SK-N-SH (cell line): Measurements from ENCODE around the gene ASMTL. TPM values are rescaled to one million over a fixed set of nuclear protein-coding genes. Genes with fewer than 3 reads are reported as not detected.

ENCODE experiments used
- CTCF ChIA-PET: fragments of 300-600, 350-600 bp; formaldehyde crosslinking; extraction: SDS; loops from one replicate; lab custom pipeline; 2021; lab: Yijun Ruan, JAX
- POLR2A ChIA-PET: fragments of 350-600 bp; sonication (Branson Sonifier 250); formaldehyde crosslinking; extraction: SDS; loops from one replicate; lab custom pipeline; 2020; ENCODE audit warnings: antibody characterized with exemption, inconsistent platforms; lab: Yijun Ruan, JAX
- DNase-seq: peaks from one replicate; pipeline ENCODE4 v3.0.0; 2012
- H2AFZ ChIP-seq: fragments of 200-600 bp; sonication (generic); 2 replicates; pipeline ENCODE4 v1.8.1; 2016; ENCODE audit warnings: antibody characterized with exemption, mild to moderate bottlenecking, low read depth
- H3F3A ChIP-seq: fragments of 200-600 bp; sonication (generic); replicated peaks from 2 replicates; pipeline ENCODE3; 2016; ENCODE audit warnings: antibody characterized with exemption, mild to moderate bottlenecking; ENCODE audit not compliant: insufficient read depth
- H3K27ac ChIP-seq, 2 experiments: fragments of 200-500 bp in 1 of 2; fragments of 200-600 bp in 1 of 2; sonication (Bioruptor generic) in 1 of 2; sonication (generic), shearing (Covaris generic) in 1 of 2; 2 replicates each; pipeline versions ENCODE4 v1.5.1 to v1.6.1; 2014 to 2016; ENCODE audit warnings: low read depth in 2 of 2, inconsistent platforms in 1 of 2, low read length in 1 of 2, mild to moderate bottlenecking in 1 of 2, mixed read lengths in 1 of 2
- H3K27me3 ChIP-seq: fragments of 200-600 bp; sonication (generic), shearing (Covaris generic); 2 replicates; pipeline ENCODE4 v1.6.1; 2016; ENCODE audit warnings: mixed run types; ENCODE audit not compliant: insufficient read depth
- H3K36me3 ChIP-seq, 2 experiments: fragments of 200-500 bp in 1 of 2; fragments of 200-600 bp in 1 of 2; sonication (Bioruptor generic) in 1 of 2; sonication (generic) in 1 of 2; replicated peaks in 1 of 2; 2 replicates each; pipeline versions ENCODE3 to v1.5.1; 2014 to 2016; ENCODE audit warnings: low read length in 1 of 2, mild to moderate bottlenecking in 1 of 2; ENCODE audit not compliant: insufficient read depth in 2 of 2, control insufficient read depth in 1 of 2
- H3K4me1 ChIP-seq, 2 experiments: fragments of 200-500 bp in 1 of 2; fragments of 200-600 bp in 1 of 2; sonication (Bioruptor generic) in 1 of 2; sonication (generic), shearing (Covaris generic) in 1 of 2; 2 replicates each; pipeline versions ENCODE4 v1.5.1 to v1.6.1; 2014 to 2016; ENCODE audit warnings: low read depth in 1 of 2, low read length in 1 of 2, mixed run types in 1 of 2; ENCODE audit not compliant: insufficient read depth in 2 of 2, control insufficient read depth in 1 of 2
- H3K4me2 ChIP-seq: fragments of 200-600 bp; sonication (generic), shearing (Covaris generic); 2 replicates; pipeline ENCODE4 v1.6.1; 2017; ENCODE audit warnings: mixed run types
- H3K4me3 ChIP-seq, 2 experiments: fragments of 200-500 bp in 1 of 2; fragments of 200-600 bp in 1 of 2; sonication (Bioruptor generic) in 1 of 2; sonication (generic), shearing (Covaris generic) in 1 of 2; 2 replicates each; pipeline versions ENCODE4 v1.5.1 to v1.8.1; 2014 to 2016; ENCODE audit warnings: low read depth in 2 of 2, inconsistent platforms in 1 of 2, low read length in 1 of 2, mild to moderate bottlenecking in 1 of 2, mixed read lengths in 1 of 2, moderate library complexity in 1 of 2
- H3K79me2 ChIP-seq: fragments of 200-600 bp; sonication (generic); 2 replicates; pipeline ENCODE4 v1.8.1; 2017; ENCODE audit warnings: mild to moderate bottlenecking; ENCODE audit not compliant: insufficient read depth
- H3K9ac ChIP-seq: fragments of 200-600 bp; sonication (generic); 2 replicates; pipeline ENCODE4 v1.6.1; 2017; ENCODE audit warnings: mixed run types
- H3K9me2 ChIP-seq: fragments of 200-600 bp; sonication (generic); 2 replicates; pipeline ENCODE4 v1.6.1; 2017; ENCODE audit warnings: mixed run types
- H3K9me3 ChIP-seq: fragments of 200-600 bp; sonication (generic); 2 replicates; pipeline ENCODE4 v1.6.1; 2017; ENCODE audit warnings: mixed run types, mild to moderate bottlenecking, moderate library complexity
- H4K20me1 ChIP-seq: fragments of 200-600 bp; sonication (generic); 2 replicates; pipeline ENCODE4 v1.6.1; 2017; ENCODE audit warnings: mild to moderate bottlenecking, mixed run types; ENCODE audit not compliant: insufficient read depth
- CHD2 ChIP-seq: fragments of 150-350 bp; IDR thresholded peaks from 2 replicates; pipeline ENCODE4 v1.6.1; 2018; ENCODE audit warnings: low read length; ENCODE audit not compliant: partially characterized antibody
- EP300 ChIP-seq, 2 experiments: IDR thresholded peaks; 2 replicates each; pipeline versions ENCODE4 v1.4.0 to v1.6.1; 2012; ENCODE audit warnings: borderline replicate concordance in 1 of 2, low read depth in 1 of 2, low read length in 1 of 2
- FOSL2 ChIP-seq: IDR thresholded peaks from 2 replicates; pipeline ENCODE4 v1.4.0; 2012; ENCODE audit warnings: low read depth, mild to moderate bottlenecking, moderate library complexity, borderline replicate concordance
- GATA2 ChIP-seq: sonication (generic); formaldehyde crosslinking; IDR thresholded peaks from 2 replicates; pipeline ENCODE4 v1.5.0; 2020; ENCODE audit warnings: mild to moderate bottlenecking, missing genetic modification reagents
- JUND ChIP-seq: IDR thresholded peaks from 2 replicates; pipeline ENCODE4 v1.4.0; 2012
- MEF2A ChIP-seq: IDR thresholded peaks from 2 replicates; pipeline ENCODE4 v1.4.0; 2012; ENCODE audit warnings: low read depth, borderline replicate concordance
- MXI1 ChIP-seq: IDR thresholded peaks from 2 replicates; pipeline ENCODE4 v1.6.1; 2012; ENCODE audit warnings: mild to moderate bottlenecking, low read depth, low read length, improper control_type of control experiment
- RAD21 ChIP-seq: IDR thresholded peaks from 2 replicates; pipeline ENCODE4 v1.6.1; 2012; ENCODE audit warnings: mild to moderate bottlenecking, low read length
- RFX5 ChIP-seq: IDR thresholded peaks from 2 replicates; pipeline ENCODE4 v1.6.1; 2012; ENCODE audit warnings: mild to moderate bottlenecking, improper control_type of control experiment, low read length
- RXRA ChIP-seq: IDR thresholded peaks from 2 replicates; pipeline ENCODE4 v1.4.0; 2012; ENCODE audit warnings: low read depth, mild to moderate bottlenecking, borderline replicate concordance
- SMC3 ChIP-seq: IDR thresholded peaks from 2 replicates; pipeline ENCODE4 v1.6.1; 2012; ENCODE audit warnings: low read depth, low read length, improper control_type of control experiment
- WGBS: methylation state at CpG from one replicate; pipeline ENCODE4 v1.1.6; 2017; ENCODE audit warnings: low lambda C conversion rate; 5-methylcytosine and 5-hydroxymethylcytosine counted together
- polyA plus RNA-seq, 3 experiments: library from polyadenylated mRNA; depleted of rRNA; stranded (reverse); fragments of >200 nt; gene quantifications; 2 replicates each; pipeline ENCODE4 v1.2.3, GENCODE V29; 2012
- TF ChIP-seq, protein P1 (sequence below): fragments of 150-350 bp; IDR thresholded peaks from 2 replicates; pipeline ENCODE4 v1.6.1; 2016; ENCODE audit warnings: mild to moderate bottlenecking, low read depth, low read length
- TF ChIP-seq, protein P2 (sequence below): IDR thresholded peaks from 2 replicates; pipeline ENCODE4 v1.4.0; 2012; ENCODE audit warnings: low read depth, borderline replicate concordance
- TF ChIP-seq, protein P3 (sequence below): fragments of 150-350 bp; IDR thresholded peaks from 2 replicates; pipeline ENCODE4 v1.6.1; 2017; ENCODE audit warnings: antibody characterized with exemption, low read length, low read depth, borderline replicate concordance
- TF ChIP-seq, protein P4 (sequence below): IDR thresholded peaks from 2 replicates; pipeline ENCODE4 v1.4.0; 2012; ENCODE audit warnings: low read depth, borderline replicate concordance
- TF ChIP-seq, protein P5 (sequence below): IDR thresholded peaks from 2 replicates; pipeline ENCODE4 v1.4.0; 2012; ENCODE audit warnings: low read depth

The ASMTL gene
- polyA plus RNA-seq, 1 of the 3 experiments (the other 2 are of a cell fraction) = 37.7 TPM

DNA sequence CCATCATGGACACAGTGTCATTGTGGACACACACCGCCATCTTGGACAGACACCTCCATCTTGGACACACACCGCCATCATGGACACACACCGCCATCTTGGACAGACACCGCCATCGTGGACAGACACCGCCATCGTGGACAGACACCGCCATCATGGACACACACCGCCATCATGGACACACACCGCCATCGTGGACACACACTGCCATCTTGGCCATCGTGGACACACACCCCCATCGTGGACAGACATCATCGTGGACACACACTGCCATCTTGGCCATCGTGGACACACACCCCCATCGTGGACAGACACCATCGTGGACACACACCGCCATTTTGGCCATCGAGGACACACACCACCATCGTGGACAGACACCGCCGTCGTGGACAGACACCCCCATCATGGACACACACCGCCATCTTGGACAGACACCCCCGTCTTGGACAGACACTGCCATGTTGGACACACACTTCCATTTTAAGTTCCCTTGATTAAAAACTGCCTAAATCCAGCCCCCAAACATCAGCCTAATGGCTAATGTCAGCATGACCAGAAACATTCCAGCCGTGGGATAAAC lies 9.1 kb downstream of the ASMTL start (continued):
- TF ChIP-seq, protein P1, sequence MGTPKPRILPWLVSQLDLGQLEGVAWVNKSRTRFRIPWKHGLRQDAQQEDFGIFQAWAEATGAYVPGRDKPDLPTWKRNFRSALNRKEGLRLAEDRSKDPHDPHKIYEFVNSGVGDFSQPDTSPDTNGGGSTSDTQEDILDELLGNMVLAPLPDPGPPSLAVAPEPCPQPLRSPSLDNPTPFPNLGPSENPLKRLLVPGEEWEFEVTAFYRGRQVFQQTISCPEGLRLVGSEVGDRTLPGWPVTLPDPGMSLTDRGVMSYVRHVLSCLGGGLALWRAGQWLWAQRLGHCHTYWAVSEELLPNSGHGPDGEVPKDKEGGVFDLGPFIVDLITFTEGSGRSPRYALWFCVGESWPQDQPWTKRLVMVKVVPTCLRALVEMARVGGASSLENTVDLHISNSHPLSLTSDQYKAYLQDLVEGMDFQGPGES = no peak
- TF ChIP-seq SMC3 (no peak), MXI1 (no peak), RAD21 (no peak), GATA2 (no peak)
- TF ChIP-seq, protein P2, sequence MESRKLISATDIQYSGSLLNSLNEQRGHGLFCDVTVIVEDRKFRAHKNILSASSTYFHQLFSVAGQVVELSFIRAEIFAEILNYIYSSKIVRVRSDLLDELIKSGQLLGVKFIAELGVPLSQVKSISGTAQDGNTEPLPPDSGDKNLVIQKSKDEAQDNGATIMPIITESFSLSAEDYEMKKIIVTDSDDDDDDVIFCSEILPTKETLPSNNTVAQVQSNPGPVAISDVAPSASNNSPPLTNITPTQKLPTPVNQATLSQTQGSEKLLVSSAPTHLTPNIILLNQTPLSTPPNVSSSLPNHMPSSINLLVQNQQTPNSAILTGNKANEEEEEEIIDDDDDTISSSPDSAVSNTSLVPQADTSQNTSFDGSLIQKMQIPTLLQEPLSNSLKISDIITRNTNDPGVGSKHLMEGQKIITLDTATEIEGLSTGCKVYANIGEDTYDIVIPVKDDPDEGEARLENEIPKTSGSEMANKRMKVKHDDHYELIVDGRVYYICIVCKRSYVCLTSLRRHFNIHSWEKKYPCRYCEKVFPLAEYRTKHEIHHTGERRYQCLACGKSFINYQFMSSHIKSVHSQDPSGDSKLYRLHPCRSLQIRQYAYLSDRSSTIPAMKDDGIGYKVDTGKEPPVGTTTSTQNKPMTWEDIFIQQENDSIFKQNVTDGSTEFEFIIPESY = no peak
- TF ChIP-seq, protein P3, sequence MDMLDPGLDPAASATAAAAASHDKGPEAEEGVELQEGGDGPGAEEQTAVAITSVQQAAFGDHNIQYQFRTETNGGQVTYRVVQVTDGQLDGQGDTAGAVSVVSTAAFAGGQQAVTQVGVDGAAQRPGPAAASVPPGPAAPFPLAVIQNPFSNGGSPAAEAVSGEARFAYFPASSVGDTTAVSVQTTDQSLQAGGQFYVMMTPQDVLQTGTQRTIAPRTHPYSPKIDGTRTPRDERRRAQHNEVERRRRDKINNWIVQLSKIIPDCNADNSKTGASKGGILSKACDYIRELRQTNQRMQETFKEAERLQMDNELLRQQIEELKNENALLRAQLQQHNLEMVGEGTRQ = no peak

DNA sequence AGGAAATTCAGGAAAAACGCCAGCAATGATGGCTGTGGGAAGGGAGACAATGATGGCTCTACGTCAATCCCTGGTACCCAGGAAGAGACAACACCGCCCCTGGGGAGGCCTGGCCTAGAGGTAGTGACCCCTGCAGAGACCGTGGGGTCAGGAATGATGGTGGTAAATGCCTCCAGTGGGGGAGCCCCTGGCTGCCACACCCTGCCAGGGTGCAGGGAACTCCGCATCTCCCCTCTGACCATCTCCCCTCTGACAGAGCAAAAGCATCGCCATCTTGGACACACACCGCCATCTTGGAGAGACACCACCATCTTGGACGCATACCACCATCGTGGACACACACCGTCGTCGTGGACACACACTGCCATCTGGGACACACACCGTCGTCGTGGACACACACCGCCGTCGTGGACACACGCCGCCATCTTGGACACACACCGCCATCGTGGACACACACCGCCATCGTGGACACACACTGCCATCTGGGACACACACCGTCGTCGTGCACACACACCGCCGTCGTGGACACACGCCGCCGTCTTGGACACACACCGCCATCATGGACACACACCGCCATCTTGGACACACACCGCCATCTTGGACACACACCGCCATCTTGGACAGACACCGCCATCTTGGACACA lies 9.9 kb downstream of the ASMTL start:
- no peaks in the 10 kb centered on the region for H3K27me3 ChIP-seq
- H3F3A ChIP-seq = no peaks in the 10 kb centered on the region
- no peaks in the 10 kb centered on the region for H3K9me2 ChIP-seq
- no peak overlapping the region for H2AFZ ChIP-seq
- no peak overlapping the region for H3K27ac ChIP-seq
- TF ChIP-seq, protein P2 = no peak
- TF ChIP-seq MEF2A (no peak), RAD21 (no peak), RXRA (no peak), CHD2 (no peak), EP300 (IDR thresholded peaks at IDR 0.05; ENCODE audit: borderline replicate concordance in 1 of 2, low read depth in 1 of 2, low read length in 1 of 2) (no peak), RFX5 (no peak), JUND (no peak), FOSL2 (no peak), MXI1 (no peak)
- TF ChIP-seq, protein P4, sequence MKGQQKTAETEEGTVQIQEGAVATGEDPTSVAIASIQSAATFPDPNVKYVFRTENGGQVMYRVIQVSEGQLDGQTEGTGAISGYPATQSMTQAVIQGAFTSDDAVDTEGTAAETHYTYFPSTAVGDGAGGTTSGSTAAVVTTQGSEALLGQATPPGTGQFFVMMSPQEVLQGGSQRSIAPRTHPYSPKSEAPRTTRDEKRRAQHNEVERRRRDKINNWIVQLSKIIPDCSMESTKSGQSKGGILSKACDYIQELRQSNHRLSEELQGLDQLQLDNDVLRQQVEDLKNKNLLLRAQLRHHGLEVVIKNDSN = no peak
- TF ChIP-seq, protein P5, sequence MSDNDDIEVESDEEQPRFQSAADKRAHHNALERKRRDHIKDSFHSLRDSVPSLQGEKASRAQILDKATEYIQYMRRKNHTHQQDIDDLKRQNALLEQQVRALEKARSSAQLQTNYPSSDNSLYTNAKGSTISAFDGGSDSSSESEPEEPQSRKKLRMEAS = no peak
- ChIA-PET POLR2A (no interaction called here), CTCF (no interaction called here)
- 87% methylated on average over 32 of the region's 38 CpGs for WGBS
- H4K20me1 ChIP-seq = no peaks in the 10 kb centered on the region
- no peak overlapping the region for H3K4me2 ChIP-seq
- H3K36me3 ChIP-seq = peaks cover 0 to 9% of the 10 kb centered on the region in 2 experiments
- H3K4me1 ChIP-seq = no peaks in the 10 kb centered on the region
- no peak for DNase-seq
- peaks cover 33% of the 10 kb centered on the region for H3K79me2 ChIP-seq
- H3K4me3 ChIP-seq = no peak overlapping the region; a peak in 1 of 4 replicates
- H3K9ac ChIP-seq = no peak overlapping the region
- H3K9me3 ChIP-seq = no peaks in the 10 kb centered on the region
